ENCODE results near the gene NUTM1. TPM values are rescaled to one million over a fixed set of nuclear protein-coding genes. Genes with fewer than 3 reads are reported as not detected.

The NUTM1 gene
- polyA plus RNA-seq, 10 donors, result 0.03 to 0.07 (median 0.05) TPM; not detected in 7

Other genes starting within 250 kb of the NUTM1 start
- 10 to 100 TPM; 43.8 to 55.4 (median 53.3) TPM for gene EMC7, start 241.5 kb upstream of the NUTM1 start, polyA plus RNA-seq (ENCODE audit: insufficient read length in 10 of 10)
- gene PGBD4, start 241.2 kb upstream of the NUTM1 start, polyA plus RNA-seq (ENCODE audit: insufficient read length in 10 of 10), result 1 to 10 TPM; 1.3 to 2.3 (median 1.5) TPM
- gene KATNBL1, start 133.2 kb upstream of the NUTM1 start, polyA plus RNA-seq (ENCODE audit: insufficient read length in 10 of 10), result 100 to 1,000 TPM in 5 of 10 donors, 10 to 100 TPM in 5; 59.8 to 146 (median 97.4) TPM
- 10 to 100 TPM; 70.8 to 86.8 (median 79.4) TPM for gene EMC4, start 118.3 kb upstream of the NUTM1 start, polyA plus RNA-seq (ENCODE audit: insufficient read length in 10 of 10)
- gene SLC12A6, start 5.5 kb upstream of the NUTM1 start, polyA plus RNA-seq (ENCODE audit: insufficient read length in 10 of 10), result 10 to 100 TPM; 11.8 to 25.1 (median 17.8) TPM
- 100 to 1,000 TPM in 6 of 10 donors, 10 to 100 TPM in 4; 85.2 to 113 (median 101) TPM for gene NOP10, start 179 bp upstream of the NUTM1 start, polyA plus RNA-seq (ENCODE audit: insufficient read length in 10 of 10)
- gene LPCAT4, start 23.9 kb downstream of the NUTM1 start, polyA plus RNA-seq (ENCODE audit: insufficient read length in 10 of 10), result 10 to 100 TPM; 25.2 to 43.3 (median 29.4) TPM
- gene GOLGA8A, start 94.5 kb downstream of the NUTM1 start, polyA plus RNA-seq (ENCODE audit: insufficient read length in 10 of 10), result 100 to 1,000 TPM in 1 of 10 donors, 10 to 100 TPM in 9; 19.4 to 113 (median 51.8) TPM
- 10 to 100 TPM in 9 of 10 donors, 1 to 10 TPM in 1; 8.0 to 75.8 (median 32.0) TPM for gene GOLGA8B, start 240.3 kb downstream of the NUTM1 start, polyA plus RNA-seq (ENCODE audit: insufficient read length in 10 of 10)